ENCODE results near the gene MUCL3. TPM values are rescaled to one million over a fixed set of nuclear protein-coding genes. Genes with fewer than 3 reads are reported as not detected.
A peak's percentile ranks its signal among the peaks of the same experiment; 100 is the strongest.
"Not testable (repeated sequence)": the region's sequence is repeated elsewhere in the genome, so short reads cannot be mapped to it uniquely, and the experiment has no call there.

MUCL3 gene
- total and polyA plus RNA-seq, 5 experiments from 2014 or later = not detected

GRCh38 chr6:31000067-31000860 lies 59.5 kb downstream of the MUCL3 start:
- H3K27ac Mint-ChIP-seq, H3K36me3 Mint-ChIP-seq, H3K4me3 Mint-ChIP-seq, DNase-seq, H3K9me3 Mint-ChIP-seq, H3K27me3 Mint-ChIP-seq, POLR2A ChIA-PET, ATAC-seq: not testable (repeated sequence)
- peaks cover 4 to 20% (median 11%) of the 10 kb centered on the region in 4 donors for H3K4me1 Mint-ChIP-seq

GRCh38 chr6:31001281-31001888 lies 60.6 kb downstream of the MUCL3 start:
- Mint-ChIP-seq H3K9me3 (no peaks in the 10 kb centered on the region), H3K4me1 (peaks cover 4 to 20% (median 11%) of the 10 kb centered on the region in 4 donors), H3K36me3 (no peaks in the 10 kb centered on the region), H3K27ac (peak overlapping the region in 1 of 10 donors; percentile 38), H3K4me3 (peak overlapping the region in 7 of 10 donors; percentile 9 to 77 (median 57)), H3K27me3 (peaks cover 0 to 8% (median 0%) of the 10 kb centered on the region in 5 donors)
- peak in 2 of 10 donors; percentile 4 to 17 for DNase-seq
- no peak for ATAC-seq
- POLR2A ChIA-PET = no interaction called here

GRCh38 chr6:31002471-31002870 lies 61.7 kb downstream of the MUCL3 start:
- H3K4me3 Mint-ChIP-seq = no peak overlapping the region
- DNase-seq (no peak), ATAC-seq (no peak)
- POLR2A ChIA-PET = no interaction called here
- H3K4me1 Mint-ChIP-seq = peaks cover 4 to 20% (median 11%) of the 10 kb centered on the region in 4 donors
- H3K27ac Mint-ChIP-seq = peak overlapping the region in 1 of 10 donors; percentile 62
- no peaks in the 10 kb centered on the region for H3K36me3 Mint-ChIP-seq
- H3K27me3 Mint-ChIP-seq = peaks cover 0 to 10% (median 0%) of the 10 kb centered on the region in 5 donors
- H3K9me3 Mint-ChIP-seq = no peaks in the 10 kb centered on the region

Other genes starting within 250 kb of the MUCL3 start
- 1 to 10 TPM; 2.4 TPM for gene NRM, start 250.0 kb upstream of the MUCL3 start, total RNA-seq
- 1 to 10 TPM; 3.7 to 5.4 (median 5.4) TPM for gene NRM, start 250.0 kb upstream of the MUCL3 start, polyA plus RNA-seq
- 10 to 100 TPM; 50.8 to 54.9 TPM for gene MDC1, start 223.7 kb upstream of the MUCL3 start, total RNA-seq
- gene MDC1, start 223.7 kb upstream of the MUCL3 start, polyA plus RNA-seq = 1 to 10 TPM; 1.3 to 6.3 (median 2.8) TPM
- 100 to 1,000 TPM; 171 to 187 TPM for gene TUBB, start 220.6 kb upstream of the MUCL3 start, total RNA-seq
- gene TUBB, start 220.6 kb upstream of the MUCL3 start, polyA plus RNA-seq = 100 to 1,000 TPM in 1 of 3 donors, 10 to 100 TPM in 2; 79.2 to 116 (median 83.3) TPM
- gene FLOT1, start 198.3 kb upstream of the MUCL3 start, total RNA-seq = 10 to 100 TPM; 74.1 to 79.8 TPM
- 10 to 100 TPM; 76.0 to 98.4 (median 78.4) TPM for gene FLOT1, start 198.3 kb upstream of the MUCL3 start, polyA plus RNA-seq
- gene IER3, start 196.4 kb upstream of the MUCL3 start, total RNA-seq = 10 to 100 TPM; 16.0 to 17.0 TPM
- gene IER3, start 196.4 kb upstream of the MUCL3 start, polyA plus RNA-seq = 1 to 10 TPM in 2 of 3 donors, under 1 TPM in 1; 0.58 to 1.8 (median 1.5) TPM
- gene DDR1, start 56.5 kb upstream of the MUCL3 start, total RNA-seq = 10 to 100 TPM; 19.8 to 22.8 TPM
- 1 to 10 TPM in 2 of 3 donors, under 1 TPM in 1; 0.57 to 5.4 (median 1.5) TPM for gene DDR1, start 56.5 kb upstream of the MUCL3 start, polyA plus RNA-seq
- gene GTF2H4, start 32.8 kb upstream of the MUCL3 start, total RNA-seq = 10 to 100 TPM; 30.0 to 33.9 TPM
- 1 to 10 TPM; 5.1 to 8.3 (median 6.3) TPM for gene GTF2H4, start 32.8 kb upstream of the MUCL3 start, polyA plus RNA-seq
- 10 to 100 TPM; 41.4 to 53.7 TPM for gene VARS2, start 26.7 kb upstream of the MUCL3 start, total RNA-seq
- gene VARS2, start 26.7 kb upstream of the MUCL3 start, polyA plus RNA-seq = 10 to 100 TPM; 14.1 to 16.3 (median 14.5) TPM
- gene SFTA2, start 8.8 kb upstream of the MUCL3 start, total RNA-seq = not detected
- under 1 TPM in 1 of 3 donors, not detected in 2; 0.30 TPM for gene SFTA2, start 8.8 kb upstream of the MUCL3 start, polyA plus RNA-seq
- not detected for gene MUC21, start 42.7 kb downstream of the MUCL3 start, total RNA-seq
- gene MUC21, start 42.7 kb downstream of the MUCL3 start, polyA plus RNA-seq = not detected
- gene MUC22, start 69.5 kb downstream of the MUCL3 start, total RNA-seq = not detected
- not detected for gene MUC22, start 69.5 kb downstream of the MUCL3 start, polyA plus RNA-seq
- not detected for gene C6orf15, start 171.6 kb downstream of the MUCL3 start, total RNA-seq
- not detected for gene C6orf15, start 171.6 kb downstream of the MUCL3 start, polyA plus RNA-seq
- not detected for gene PSORS1C1, start 173.8 kb downstream of the MUCL3 start, total RNA-seq
- not detected for gene PSORS1C1, start 173.8 kb downstream of the MUCL3 start, polyA plus RNA-seq
- not detected for gene CDSN, start 179.5 kb downstream of the MUCL3 start, total RNA-seq
- not detected for gene CDSN, start 179.5 kb downstream of the MUCL3 start, polyA plus RNA-seq
- gene PSORS1C2, start 198.1 kb downstream of the MUCL3 start, total RNA-seq = not detected
- not detected for gene PSORS1C2, start 198.1 kb downstream of the MUCL3 start, polyA plus RNA-seq
- gene CCHCR1, start 216.8 kb downstream of the MUCL3 start, total RNA-seq = 10 to 100 TPM; 36.4 to 37.8 TPM
- gene CCHCR1, start 216.8 kb downstream of the MUCL3 start, polyA plus RNA-seq = 1 to 10 TPM; 6.3 to 9.2 (median 6.4) TPM
- gene TCF19, start 217.6 kb downstream of the MUCL3 start, total RNA-seq = 10 to 100 TPM in 1 of 2 experiments, 1 to 10 TPM in 1; 9.3 to 10.2 TPM
- gene TCF19, start 217.6 kb downstream of the MUCL3 start, polyA plus RNA-seq = 1 to 10 TPM; 5.6 to 9.7 (median 8.4) TPM
- gene POU5F1, start 229.7 kb downstream of the MUCL3 start, total RNA-seq = 1 to 10 TPM in 1 of 2 experiments, under 1 TPM in 1; 0.85 to 1.6 TPM
- not detected for gene POU5F1, start 229.7 kb downstream of the MUCL3 start, polyA plus RNA-seq

All from naive thymus-derived CD8-positive, alpha-beta T cell (primary cell).